Muscle layer of colon (tissue), 2 donors: Measurements from ENCODE around the gene LRSAM1.

Source experiments
- H3K27ac ChIP-seq: one replicate; pipeline ENCODE4 v1.7.0; 2013; ENCODE audit warnings: low read depth, mild to moderate bottlenecking, low read length, moderate library complexity
- H3K27me3 ChIP-seq, 2 donors: one replicate each; pipeline ENCODE4 v1.7.0; 2013; ENCODE audit warnings: low read length in 2 of 2, mild to moderate bottlenecking in 2 of 2; ENCODE audit not compliant: insufficient read depth in 2 of 2, control insufficient read depth in 1 of 2
- H3K36me3 ChIP-seq: one replicate; pipeline ENCODE4 v1.7.0; 2013; ENCODE audit warnings: mild to moderate bottlenecking, low read length; ENCODE audit not compliant: insufficient read depth
- H3K4me1 ChIP-seq: one replicate; pipeline ENCODE4 v1.7.0; 2013; ENCODE audit warnings: mild to moderate bottlenecking, low read length; ENCODE audit not compliant: insufficient read depth
- H3K4me3 ChIP-seq, 2 donors: one replicate each; pipeline ENCODE4 v1.7.0; 2013; ENCODE audit warnings: low read length in 2 of 2, low read depth in 1 of 2, mild to moderate bottlenecking in 1 of 2, moderate library complexity in 1 of 2
- H3K9ac ChIP-seq: one replicate; pipeline ENCODE4 v1.7.0; 2013; ENCODE audit warnings: low read length
- H3K9me3 ChIP-seq: one replicate; pipeline ENCODE4 v1.7.0; 2013; ENCODE audit warnings: mild to moderate bottlenecking, low read length
- donor health status: abdominal sarcoma.
- donor health status: Adenocarcinoma of cecum.

LRSAM1 gene

DNA sequence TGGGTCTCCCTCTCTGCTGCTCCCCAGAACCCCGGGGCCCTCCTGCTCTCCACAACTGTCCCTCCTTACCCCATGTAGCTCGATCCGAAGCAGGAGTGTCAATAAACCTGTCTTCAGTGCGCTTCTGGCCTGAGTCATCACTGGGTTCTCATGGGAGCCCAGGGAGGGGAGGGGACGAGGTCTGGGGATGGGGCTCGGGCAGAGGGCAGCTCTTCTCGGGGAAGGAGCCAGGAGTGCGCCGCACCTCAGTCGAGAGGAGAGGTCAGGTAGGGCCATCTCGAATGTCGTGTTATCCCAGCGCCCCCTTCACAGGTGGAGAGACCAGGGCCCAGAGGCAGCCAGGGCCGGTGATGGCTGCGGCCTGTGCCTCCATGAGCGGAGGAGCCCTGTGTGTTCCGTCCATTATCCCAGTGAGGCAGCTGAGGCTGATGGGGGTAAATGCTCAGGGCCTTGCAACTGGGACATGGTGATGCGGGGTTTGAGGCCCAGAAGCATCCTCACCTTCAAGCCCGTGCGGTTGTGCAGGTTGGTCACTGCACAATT is 52.1 kb downstream of the LRSAM1 start:
- H3K9me3 ChIP-seq = no peaks in the 10 kb centered on the region
- peaks cover 42% of the 10 kb centered on the region for H3K36me3 ChIP-seq
- no peak overlapping the region for H3K27ac ChIP-seq
- no peaks in the 10 kb centered on the region for H3K27me3 ChIP-seq
- peaks cover 3% of the 10 kb centered on the region for H3K4me1 ChIP-seq
- no peak overlapping the region for H3K4me3 ChIP-seq
- H3K9ac ChIP-seq = no peak overlapping the region

GRCh38 chr9:127503947-127504886 is 52.9 kb downstream of the LRSAM1 start:
- no peaks in the 10 kb centered on the region for H3K9me3 ChIP-seq
- H3K9ac ChIP-seq = no peak overlapping the region
- peaks cover 45% of the 10 kb centered on the region for H3K36me3 ChIP-seq
- H3K4me1 ChIP-seq = peaks cover 5% of the 10 kb centered on the region
- no peak overlapping the region for H3K27ac ChIP-seq
- H3K4me3 ChIP-seq = no peak overlapping the region
- no peaks in the 10 kb centered on the region for H3K27me3 ChIP-seq

DNA sequence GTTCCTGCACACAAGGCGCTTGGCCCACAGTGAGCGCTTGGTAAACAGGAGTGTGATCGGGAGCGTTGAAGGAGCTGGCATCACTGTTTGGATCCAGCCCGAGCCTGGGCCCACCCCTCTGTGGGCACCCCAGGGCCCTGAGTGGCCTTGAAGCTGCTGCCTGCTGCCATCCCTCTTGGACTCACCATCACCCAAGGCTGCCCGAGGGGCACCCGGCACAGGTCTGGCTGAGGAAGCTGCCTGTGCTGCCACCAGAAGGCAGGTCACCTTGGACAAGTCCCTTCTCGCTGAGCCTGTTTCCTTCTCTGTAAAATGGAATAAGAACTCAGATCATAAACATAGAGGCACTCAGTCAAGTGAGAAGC is 53.6 kb downstream of the LRSAM1 start:
- Histone ChIP-seq H3K4me3 (no peak overlapping the region), H3K9ac (no peak overlapping the region), H3K27me3 (no peaks in the 10 kb centered on the region), H3K9me3 (no peaks in the 10 kb centered on the region), H3K4me1 (peaks cover 9% of the 10 kb centered on the region), H3K27ac (no peak overlapping the region), H3K36me3 (peaks cover 45% of the 10 kb centered on the region)

GRCh38 chr9:127505396-127506116 is 54.2 kb downstream of the LRSAM1 start:
- Histone ChIP-seq H3K9me3 (no peaks in the 10 kb centered on the region), H3K9ac (no peak overlapping the region), H3K36me3 (peaks cover 45% of the 10 kb centered on the region), H3K4me1 (peaks cover 9% of the 10 kb centered on the region), H3K27me3 (no peaks in the 10 kb centered on the region), H3K4me3 (no peak overlapping the region), H3K27ac (no peak overlapping the region)

GRCh38 chr9:127506117-127506813 is 55.0 kb downstream of the LRSAM1 start:
- H3K9me3 ChIP-seq = no peaks in the 10 kb centered on the region
- peaks cover 45% of the 10 kb centered on the region for H3K36me3 ChIP-seq
- H3K4me3 ChIP-seq = no peak overlapping the region
- no peak overlapping the region for H3K9ac ChIP-seq
- peaks cover 9% of the 10 kb centered on the region for H3K4me1 ChIP-seq
- H3K27ac ChIP-seq = no peak overlapping the region
- no peaks in the 10 kb centered on the region for H3K27me3 ChIP-seq

DNA sequence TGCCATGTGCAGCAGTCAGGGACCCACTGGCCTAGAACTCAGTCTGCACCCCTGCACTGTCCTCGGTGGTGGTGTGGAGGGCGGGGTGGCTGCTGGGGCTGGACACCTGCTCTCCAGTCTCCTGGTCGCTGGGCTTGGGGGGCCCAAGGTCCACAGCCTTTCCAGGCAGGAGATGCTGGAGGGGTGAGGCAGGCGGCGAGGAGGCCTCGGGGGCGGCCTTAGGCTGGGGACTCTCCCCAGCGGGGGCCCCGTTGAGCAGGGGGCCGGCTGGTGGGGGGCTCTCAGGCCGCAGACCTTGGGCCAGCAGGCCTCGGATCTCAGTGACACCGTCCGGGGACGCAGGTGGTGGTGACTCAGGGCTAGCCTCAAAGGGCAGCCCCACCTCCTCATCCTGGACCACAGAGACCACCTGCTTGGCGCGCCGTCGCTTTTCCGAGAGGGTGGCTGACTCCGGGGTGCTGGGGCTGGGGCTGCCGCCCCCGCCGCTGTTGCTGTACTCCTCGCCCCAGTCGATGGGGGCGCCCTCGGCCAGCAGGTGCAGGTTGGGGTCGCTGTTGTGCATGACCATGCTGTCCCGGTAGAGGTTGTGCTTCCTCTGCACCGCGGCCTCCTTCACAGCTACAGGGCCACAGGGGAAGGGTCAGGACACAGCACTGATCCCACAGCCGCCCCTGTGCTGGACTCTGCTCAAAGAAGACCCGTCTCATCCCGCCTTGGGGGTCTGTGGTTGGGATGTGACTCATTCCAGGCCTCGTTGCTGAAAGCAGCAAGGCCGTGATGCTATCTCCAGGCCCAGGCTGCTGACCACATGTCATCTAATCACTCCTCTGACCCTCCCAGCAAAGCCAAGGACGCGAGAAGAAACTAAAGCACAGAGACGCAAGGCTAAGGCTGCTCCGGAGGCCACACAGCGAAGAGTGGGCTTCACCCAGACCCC is 55.8 kb downstream of the LRSAM1 start:
- H3K9ac ChIP-seq = no peak overlapping the region
- no peak overlapping the region for H3K27ac ChIP-seq

DNA sequence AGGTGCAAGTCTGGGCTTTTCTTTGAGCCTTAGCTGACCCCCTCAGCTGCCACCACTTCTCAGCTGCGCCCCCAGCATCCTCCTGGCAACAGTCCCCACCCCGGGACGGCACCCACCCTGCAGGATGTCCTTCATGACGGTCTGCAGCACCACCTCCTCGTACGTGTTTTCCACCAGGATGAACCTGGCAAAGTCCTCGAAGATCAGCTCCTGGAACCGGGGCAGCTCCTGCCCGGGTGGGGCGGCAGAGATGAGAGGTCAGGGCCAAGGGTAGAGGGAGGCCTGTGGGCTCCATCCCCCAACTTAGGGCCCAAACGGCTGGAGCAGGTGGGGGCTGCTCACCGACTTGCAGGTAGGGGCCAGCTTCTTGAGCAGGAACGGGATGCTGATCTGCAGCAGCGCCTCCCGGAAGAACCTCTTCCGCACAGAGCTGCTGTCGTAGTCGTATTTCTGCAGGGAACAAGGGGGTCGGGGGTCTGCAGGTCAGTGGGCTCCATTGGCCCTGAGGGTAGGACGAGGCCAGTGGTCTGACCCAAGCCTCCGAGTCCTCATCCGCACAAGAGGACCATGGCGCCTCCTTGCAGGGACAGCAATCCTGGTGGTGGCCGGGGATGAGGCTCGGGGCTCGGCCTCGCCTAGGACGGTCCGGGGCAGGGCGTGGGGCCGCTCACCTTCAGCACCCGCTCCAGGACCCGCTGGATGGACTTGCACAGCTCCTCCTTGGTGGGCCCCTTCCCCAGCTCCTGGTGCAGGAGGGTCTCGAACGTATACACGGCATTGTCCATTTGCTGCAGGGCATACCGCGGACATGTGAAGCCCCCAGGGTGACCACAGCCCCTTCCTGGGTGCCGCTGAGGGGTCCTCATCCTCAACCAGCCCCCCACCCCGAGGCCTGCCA is 56.7 kb downstream of the LRSAM1 start:
- H3K36me3 ChIP-seq = peaks cover 43% of the 10 kb centered on the region
- no peaks in the 10 kb centered on the region for H3K9me3 ChIP-seq
- no peak overlapping the region for H3K4me3 ChIP-seq
- peaks cover 9% of the 10 kb centered on the region for H3K4me1 ChIP-seq
- no peak overlapping the region for H3K9ac ChIP-seq
- H3K27ac ChIP-seq = no peak overlapping the region
- no peaks in the 10 kb centered on the region for H3K27me3 ChIP-seq

More for the DNA sequence above, 55.8 kb downstream of the LRSAM1 start:
- Histone ChIP-seq H3K36me3 (peaks cover 43% of the 10 kb centered on the region), H3K4me3 (no peak overlapping the region), H3K27me3 (no peaks in the 10 kb centered on the region), H3K9me3 (no peaks in the 10 kb centered on the region), H3K4me1 (peaks cover 9% of the 10 kb centered on the region)

GRCh38 chr9:127508901-127509260 is 57.6 kb downstream of the LRSAM1 start:
- Histone ChIP-seq H3K27ac (no peak overlapping the region), H3K36me3 (peaks cover 34% of the 10 kb centered on the region), H3K27me3 (no peaks in the 10 kb centered on the region), H3K4me3 (no peak overlapping the region), H3K4me1 (peaks cover 9% of the 10 kb centered on the region), H3K9me3 (no peaks in the 10 kb centered on the region), H3K9ac (no peak overlapping the region)

GRCh38 chr9:127509261-127509954 is 58.1 kb downstream of the LRSAM1 start:
- H3K4me3 ChIP-seq = no peak overlapping the region
- no peaks in the 10 kb centered on the region for H3K27me3 ChIP-seq
- peaks cover 5% of the 10 kb centered on the region for H3K4me1 ChIP-seq
- H3K9ac ChIP-seq = no peak overlapping the region
- H3K36me3 ChIP-seq = peaks cover 33% of the 10 kb centered on the region
- H3K27ac ChIP-seq = no peak overlapping the region
- H3K9me3 ChIP-seq = no peaks in the 10 kb centered on the region
